Middle frontal gyrus (tissue), 1 donor: ENCODE data around the gene CEBPA.
"Not testable (repeated sequence)": the region's sequence is repeated elsewhere in the genome, so short reads cannot be mapped to it uniquely, and the experiment has no call there.

Experiments
- DNase-seq: peaks from one replicate; pipeline ENCODE4 v3.0.0-alpha.2; 2015; ENCODE audit warnings: low spot score; ENCODE audit errors: extremely low spot score

The CEBPA gene

DNA sequence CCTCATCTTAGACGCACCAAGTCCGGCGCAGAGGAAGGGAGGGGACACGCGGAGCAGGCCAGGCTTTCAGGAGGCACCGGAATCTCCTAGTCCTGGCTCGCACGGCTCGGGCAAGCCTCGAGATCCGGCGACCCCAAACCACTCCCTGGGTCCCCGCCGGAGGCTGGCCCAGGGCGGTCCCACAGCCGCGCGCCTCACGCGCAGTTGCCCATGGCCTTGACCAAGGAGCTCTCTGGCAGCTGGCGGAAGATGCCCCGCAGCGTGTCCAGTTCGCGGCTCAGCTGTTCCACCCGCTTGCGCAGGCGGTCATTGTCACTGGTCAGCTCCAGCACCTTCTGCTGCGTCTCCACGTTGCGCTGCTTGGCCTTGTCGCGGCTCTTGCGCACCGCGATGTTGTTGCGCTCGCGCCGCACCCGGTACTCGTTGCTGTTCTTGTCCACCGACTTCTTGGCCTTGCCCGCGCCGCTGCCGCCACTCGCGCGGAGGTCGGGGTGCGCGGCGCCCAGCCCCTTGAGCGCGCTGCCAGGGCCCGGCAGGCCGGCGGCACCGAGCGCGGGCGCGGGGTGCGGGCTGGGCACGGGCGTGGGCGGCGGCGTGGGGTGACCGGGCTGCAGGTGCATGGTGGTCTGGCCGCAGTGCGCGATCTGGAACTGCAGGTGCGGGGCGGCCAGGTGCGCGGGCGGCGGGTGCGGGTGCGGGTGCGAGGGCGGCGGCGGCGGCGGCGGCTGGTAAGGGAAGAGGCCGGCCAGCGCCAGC is 1.0 kb downstream of the CEBPA start:
- DNase-seq: no peak

GRCh38 chr19:33300894-33301143 is 1.5 kb downstream of the CEBPA start:
- no peak for DNase-seq

GRCh38 chr19:33300009-33300893 is 2.1 kb downstream of the CEBPA start:
- no peak for DNase-seq

DNA sequence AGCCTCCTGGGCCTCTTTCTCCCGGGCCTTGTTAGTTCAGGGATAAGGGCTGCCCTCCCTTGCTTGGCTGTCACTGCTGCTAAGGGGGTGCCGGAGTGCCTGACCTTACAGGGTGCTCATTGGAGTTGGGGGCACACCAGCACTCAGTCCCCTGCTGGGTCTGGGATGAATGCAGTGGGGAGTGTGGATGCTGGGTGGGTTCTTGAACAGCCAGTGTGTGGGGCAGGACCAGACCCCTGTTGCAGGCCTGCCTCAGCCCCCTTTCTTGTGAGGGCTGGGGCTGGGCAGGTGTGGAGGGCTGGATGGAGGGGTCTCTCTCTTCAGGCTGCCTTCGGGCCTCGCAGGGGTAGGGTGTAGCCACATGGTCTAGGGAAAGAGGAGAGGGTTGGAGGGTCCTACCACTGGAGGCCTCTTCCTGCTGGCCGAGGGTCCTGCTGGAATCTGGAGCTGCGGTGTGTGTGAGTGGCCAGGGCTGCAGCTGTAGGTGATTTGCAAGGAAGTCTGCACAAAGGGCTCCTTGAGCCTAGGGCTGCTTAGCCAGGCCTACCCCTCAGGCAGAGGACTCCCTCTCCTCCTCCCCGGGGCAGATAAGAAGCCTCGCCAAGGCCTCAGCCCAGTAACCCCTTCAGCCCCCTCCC is 3.2 kb downstream of the CEBPA start:
- DNase-seq: no peak

GRCh38 chr19:33298146-33298911 is 4.0 kb downstream of the CEBPA start:
- no peak for DNase-seq

- DNase-seq: no peak
Observed at GRCh38 chr19:33297401-33298145, 4.8 kb downstream of the CEBPA start.

DNA sequence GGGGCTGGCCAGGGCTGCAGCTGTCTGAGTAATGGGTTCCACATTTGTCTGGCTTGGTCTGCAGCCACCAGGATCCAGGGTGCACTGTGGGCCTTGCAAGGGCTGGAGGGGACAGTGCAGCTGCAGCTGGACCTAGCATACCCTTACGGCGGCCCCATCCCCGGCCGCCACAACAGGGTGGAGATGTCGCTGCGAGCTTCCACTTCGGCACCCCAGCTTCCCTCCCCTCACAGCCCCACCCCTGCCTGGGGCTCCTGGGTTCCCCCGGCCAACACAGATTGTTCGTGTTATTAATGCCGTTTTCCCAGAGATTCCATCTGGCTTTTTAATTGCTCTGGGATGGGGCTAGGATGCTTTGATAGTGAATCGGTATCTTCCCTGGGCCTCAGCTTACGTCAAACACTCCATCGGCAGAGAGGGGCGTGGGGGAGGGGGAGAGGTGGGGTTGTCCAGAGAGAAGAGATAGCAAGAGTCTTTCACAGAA is 5.8 kb downstream of the CEBPA start:
- DNase-seq: no peak

- DNase-seq: no peak
Observed at GRCh38 chr19:33295621-33296487, 6.5 kb downstream of the CEBPA start.

DNA sequence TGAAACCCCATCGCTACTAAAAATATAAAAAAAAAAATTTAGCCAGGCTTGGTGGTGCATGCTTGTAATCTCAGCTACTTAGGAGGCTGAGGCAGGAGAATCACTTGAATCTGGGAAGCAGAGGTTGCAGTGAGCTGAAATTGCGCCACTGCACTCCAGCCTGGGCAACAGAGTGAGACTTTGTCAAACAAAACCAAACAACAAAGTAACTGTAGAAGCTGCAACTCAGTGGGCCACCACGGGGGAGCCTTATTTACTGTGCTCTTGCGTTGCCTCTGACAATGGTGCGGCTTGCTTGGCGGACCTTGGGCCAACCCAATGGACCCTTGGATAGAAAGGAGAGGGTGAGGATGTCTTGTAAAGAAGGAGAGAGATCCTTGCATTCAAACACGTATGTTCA is 7.3 kb downstream of the CEBPA start:
- DNase-seq: not testable (repeated sequence)

DNA sequence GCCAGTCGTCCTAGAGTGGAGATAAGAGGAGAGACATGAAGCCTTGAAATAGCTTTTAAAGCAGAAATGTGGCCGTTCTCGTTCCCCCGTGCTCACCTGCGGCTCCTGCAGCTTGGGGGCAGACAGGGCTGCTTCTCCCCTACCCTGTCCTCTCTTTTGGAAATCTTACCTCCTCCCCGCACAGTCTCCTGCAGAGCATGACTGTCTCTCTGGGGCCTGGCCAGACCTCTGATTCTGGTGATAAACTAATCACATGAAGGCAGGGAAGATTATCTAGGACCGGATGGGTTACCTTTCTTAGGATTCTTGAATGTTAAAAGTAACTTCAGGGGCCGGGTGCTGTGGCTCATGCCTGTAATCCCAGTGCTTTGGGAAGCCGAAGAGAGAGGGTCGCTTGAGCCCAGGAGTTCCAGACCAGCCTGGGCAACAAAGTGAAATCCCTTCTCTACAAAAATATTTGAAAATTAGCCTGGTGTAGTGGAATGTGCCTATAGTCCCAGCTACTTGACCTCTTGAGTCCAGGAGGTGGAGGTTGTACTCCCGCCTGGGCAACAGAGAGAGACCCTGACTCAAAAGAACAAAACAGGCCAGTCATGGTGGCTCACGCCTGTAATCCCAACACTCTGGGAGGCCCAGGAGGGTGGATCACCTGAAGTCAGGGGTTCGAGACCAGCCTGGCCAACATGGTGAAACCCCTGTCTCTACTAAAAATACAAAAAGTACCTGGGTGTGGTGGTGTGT is 8.1 kb downstream of the CEBPA start:
- DNase-seq: no peak

DNA sequence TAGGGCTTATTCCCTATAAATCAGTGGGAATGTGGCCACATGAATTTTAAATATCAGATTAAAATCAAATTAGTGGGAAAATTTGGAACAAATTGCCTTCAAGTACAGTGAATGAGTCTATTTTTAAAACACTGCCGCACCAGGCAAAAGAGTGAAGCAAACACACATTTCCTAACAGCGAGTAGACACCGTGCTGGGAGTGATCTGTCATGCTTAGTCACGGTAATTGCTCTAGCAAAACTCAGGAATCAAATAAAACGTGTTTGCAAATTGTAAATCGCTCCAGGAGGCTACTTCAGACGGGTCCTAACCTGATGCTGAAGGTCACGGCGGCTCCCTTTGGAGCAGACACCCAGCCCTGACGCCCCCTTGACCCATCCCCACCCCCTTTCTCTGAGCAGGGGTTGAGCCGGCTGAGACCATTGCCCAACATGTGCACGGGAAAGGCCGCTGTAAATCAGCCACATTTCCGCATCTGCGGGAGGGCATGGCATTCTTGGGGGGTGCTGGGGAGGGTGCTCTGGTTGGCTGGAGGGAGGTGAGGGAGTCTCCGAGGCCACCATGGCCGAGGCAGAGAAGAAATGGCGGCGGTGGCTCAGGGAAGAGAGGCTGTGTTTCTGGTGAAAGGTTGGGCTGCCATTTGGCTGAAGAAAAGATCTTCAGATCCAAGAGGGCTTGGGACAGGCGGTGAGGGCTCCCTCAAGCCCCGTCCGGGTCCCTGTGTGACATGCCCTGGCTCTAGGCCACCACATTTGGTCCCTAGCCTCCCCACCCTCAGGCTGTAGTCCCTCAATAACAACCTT is 8.9 kb downstream of the CEBPA start:
- no peak for DNase-seq

GRCh38 chr19:33292595-33293254 is 9.6 kb downstream of the CEBPA start:
- DNase-seq: no peak

DNA sequence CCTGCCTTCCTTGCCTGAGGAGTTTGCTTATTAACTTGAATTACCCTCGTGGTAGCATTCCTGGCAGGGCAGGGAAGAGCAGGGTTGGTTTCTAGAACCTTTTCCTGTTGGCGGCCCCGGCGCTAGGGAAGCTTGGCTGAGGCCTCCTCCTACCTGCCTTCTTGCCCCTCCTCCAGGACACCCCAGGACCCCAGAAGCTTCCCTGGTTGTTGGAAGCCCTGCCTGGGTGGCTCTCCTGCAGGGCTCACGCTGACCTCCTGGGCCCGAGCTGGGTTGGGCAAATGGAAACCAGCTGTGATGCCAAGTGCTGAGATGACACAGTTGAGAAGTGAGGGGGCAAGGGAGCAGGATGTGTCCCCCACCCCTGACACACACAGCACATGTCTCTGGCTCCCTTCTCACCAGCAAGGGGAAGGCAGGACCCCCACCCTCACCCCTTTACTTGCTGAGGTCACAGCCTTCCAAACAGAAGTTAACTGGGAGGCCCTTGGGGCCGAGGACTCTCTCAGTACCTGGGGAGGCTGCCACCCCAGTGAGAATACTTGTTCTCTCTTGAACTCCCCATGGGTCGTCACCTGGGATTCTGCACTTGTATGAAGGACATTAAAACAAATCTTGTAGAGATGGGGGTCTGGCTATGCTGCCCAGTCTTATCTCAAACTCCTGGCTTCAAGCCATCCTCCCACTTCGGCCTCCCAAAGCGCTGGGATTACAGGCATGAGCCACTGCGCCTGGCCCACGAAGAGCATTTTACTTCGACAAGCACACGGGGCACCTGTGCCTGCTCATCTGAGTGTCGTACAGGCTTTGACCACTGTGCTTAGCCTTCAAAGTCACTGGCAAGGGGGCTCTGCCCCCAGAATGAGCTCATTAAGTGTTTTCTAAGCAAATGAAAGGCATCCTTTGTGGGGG is 10.5 kb downstream of the CEBPA start:
- no peak for DNase-seq

DNA sequence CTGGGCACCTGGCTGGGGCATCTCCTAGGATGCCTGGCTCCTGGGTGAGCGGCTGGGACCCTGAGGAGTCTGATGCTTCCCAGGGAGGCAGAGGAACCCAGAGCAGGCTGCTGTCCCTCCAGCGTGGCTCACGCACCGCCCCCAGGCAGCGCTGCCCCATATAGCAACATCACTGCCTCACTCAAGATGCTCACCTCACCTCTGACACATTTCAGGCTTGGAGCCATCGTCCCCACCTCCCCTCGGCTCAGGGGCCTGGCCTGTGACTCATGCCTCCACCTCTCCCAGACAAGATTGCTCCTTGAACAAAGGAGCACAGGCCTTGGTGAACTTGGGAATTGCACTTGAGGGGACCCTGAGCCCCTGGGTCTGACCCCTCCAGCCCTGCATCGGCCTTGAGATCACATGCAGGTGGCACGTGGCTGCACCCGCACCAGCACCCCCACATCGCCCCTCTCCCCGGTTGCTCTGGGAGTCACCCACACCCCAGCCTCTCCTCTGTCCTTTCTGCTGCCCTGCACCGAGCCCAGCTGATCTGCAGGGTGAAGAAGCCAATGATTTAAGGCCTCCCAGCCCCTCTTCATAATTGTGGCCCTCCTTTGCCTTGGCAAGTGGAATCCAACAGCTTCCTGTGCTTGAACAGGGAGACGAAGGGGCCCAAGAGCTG is 11.2 kb downstream of the CEBPA start:
- no peak for DNase-seq

- DNase-seq: no peak
Observed at GRCh38 chr19:33290082-33290815, 12.1 kb downstream of the CEBPA start.
